AG04449 (cell line): ENCODE data around the gene EEPD1.

Experiments
- CTCF ChIA-PET: fragments of 350-600 bp; formaldehyde crosslinking; extraction: SDS; loops from one replicate; lab custom pipeline; 2021; ENCODE audit warnings: antibody characterized with exemption; lab: Yijun Ruan, JAX
- POLR2A ChIA-PET: fragments of 400-600, 350-600 bp; formaldehyde crosslinking; extraction: SDS; loops from one replicate; lab custom pipeline; 2020; ENCODE audit warnings: antibody characterized with exemption, inconsistent platforms; lab: Yijun Ruan, JAX
- DNase-seq: peaks from one replicate; pipeline ENCODE4 v3.0.0-alpha.2; 2010; ENCODE audit warnings: low read depth, low spot score
- H3K4me3 ChIP-seq: 2 replicates; pipeline ENCODE4 v1.5.1; 2011; ENCODE audit warnings: low read depth, mild to moderate bottlenecking, control low read depth, low read length
- CTCF ChIP-seq: IDR thresholded peaks from one replicate; pipeline ENCODE4 v1.5.1; 2011; ENCODE audit warnings: mild to moderate bottlenecking, moderate library complexity, low read length, control low read depth, inconsistent platforms; ENCODE audit not compliant: insufficient read depth; ENCODE audit errors: missing control alignments

EEPD1 gene

DNA sequence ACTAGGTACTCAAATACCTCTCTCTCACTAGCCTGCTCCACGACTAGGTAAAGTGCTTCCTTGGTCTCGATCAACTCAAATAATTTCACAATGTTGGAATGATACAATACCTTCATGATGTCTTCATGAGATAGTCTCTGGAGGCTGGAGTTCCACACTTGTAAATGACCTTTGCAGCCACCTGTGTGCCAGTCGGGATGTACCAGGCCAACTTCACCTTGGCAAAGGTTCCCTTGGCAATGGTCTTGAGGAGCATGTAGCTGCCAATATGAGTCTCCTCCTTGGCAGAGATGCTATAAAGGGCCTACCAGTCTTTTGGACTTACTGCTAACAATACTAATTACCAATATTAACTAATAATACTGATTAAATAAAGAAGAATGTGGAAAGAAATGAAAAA is 42.5 kb upstream of the EEPD1 start:
- DNase-seq: no peak
- no peak for TF ChIP-seq CTCF
- no peak overlapping the region for H3K4me3 ChIP-seq
- POLR2A ChIA-PET: no interaction called here
- CTCF ChIA-PET: interaction anchor here (1.6 kb wide), 1 partner anchor 181 kb away, joined by 3 read pairs; no protein-coding TSS in a partner anchor

GRCh38 chr7:36112969-36113368 is 40.1 kb upstream of the EEPD1 start:
- H3K4me3 ChIP-seq: no peak overlapping the region
- no peak for TF ChIP-seq CTCF
- ChIA-PET POLR2A (no interaction called here), CTCF (no interaction called here)
- no peak for DNase-seq

GRCh38 chr7:36114355-36114754 is 38.7 kb upstream of the EEPD1 start:
- POLR2A ChIA-PET: no interaction called here
- no peak for TF ChIP-seq CTCF
- CTCF ChIA-PET: interaction anchor here (1.4 to 2.0 kb wide), 2 partner anchors 14 to 205 kb away, joined by 3 to 8 read pairs; no protein-coding TSS in a partner anchor
- no peak for DNase-seq
- no peak overlapping the region for H3K4me3 ChIP-seq

DNA sequence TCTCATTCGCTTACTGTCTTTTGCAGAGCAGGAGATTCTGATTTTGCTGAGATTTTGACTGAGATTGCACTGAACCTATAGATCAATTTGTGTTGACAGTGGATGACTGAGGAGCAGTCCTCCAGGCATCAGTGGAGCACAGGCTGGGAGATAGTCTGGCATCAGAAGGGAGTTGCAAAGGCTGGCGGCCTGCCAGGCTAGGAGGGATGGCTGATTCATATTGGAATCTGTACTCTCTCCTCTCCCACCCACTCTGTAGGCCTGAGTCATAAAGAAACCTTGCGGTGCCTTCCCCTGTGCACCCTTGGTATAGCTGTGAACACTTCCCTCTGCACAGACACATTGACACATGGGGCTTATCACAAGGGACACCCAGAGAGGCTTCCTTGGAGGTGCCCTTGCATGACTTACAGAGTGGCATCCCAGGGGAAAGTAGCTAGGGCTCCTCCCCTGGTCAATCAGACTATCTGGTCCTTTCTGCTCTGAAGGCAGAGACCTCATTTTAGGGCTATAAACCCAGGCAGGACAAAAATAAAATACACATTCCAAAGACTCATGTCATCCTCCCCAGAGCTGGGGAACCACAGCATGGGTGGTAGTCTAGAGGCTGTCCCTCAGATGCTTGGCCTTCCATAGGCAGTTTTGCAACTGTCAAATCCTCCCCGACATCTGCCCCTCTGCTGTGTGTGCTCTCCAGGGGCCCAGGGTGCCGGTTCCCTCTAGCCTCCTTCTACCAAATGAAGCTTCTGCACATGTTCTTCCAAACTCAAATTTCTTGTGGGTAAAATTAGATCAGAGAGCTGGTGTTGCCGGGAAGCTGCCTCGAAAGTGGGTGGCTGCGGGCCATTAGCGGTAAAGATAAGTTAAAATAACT is 37.4 kb upstream of the EEPD1 start:
- ChIA-PET CTCF (interaction anchor here (0.8 to 2.0 kb wide), 11 partner anchors 9 to 204 kb away, joined by 3 to 8 read pairs (median 4); no protein-coding TSS in a partner anchor), POLR2A (interaction anchor here (0.9 to 1.5 kb wide), 6 partner anchors 10 to 315 kb away, joined by 3 to 5 read pairs (median 4); partner anchors contain the start of gene SEPTIN7)
- TF ChIP-seq CTCF: no peak
- peak overlapping the region; percentile 31; the same call in 1 of the 2 replicates for H3K4me3 ChIP-seq
- peak; percentile 85 for DNase-seq

GRCh38 chr7:36116347-36117202 is 36.5 kb upstream of the EEPD1 start:
- POLR2A ChIA-PET: interaction anchor here (0.9 to 1.5 kb wide), 6 partner anchors 11 to 316 kb away, joined by 3 to 5 read pairs (median 4); partner anchors contain the start of gene SEPTIN7
- TF ChIP-seq CTCF: no peak
- CTCF ChIA-PET: interaction anchor here (0.8 to 1.4 kb wide), 11 partner anchors 8 to 203 kb away, joined by 3 to 6 read pairs (median 3); no protein-coding TSS in a partner anchor
- peak overlapping the region; percentile 26 for H3K4me3 ChIP-seq
- DNase-seq: no peak
